Measurements from ENCODE around the gene CBLB.

CBLB gene

GRCh38 chr3:105801397-105801796 lies 67.4 kb downstream of the CBLB start:
- no peak for DNase-seq (ENCODE audit: low spot score)
- in situ Hi-C loops (cut with MboI; ENCODE audit: low pct_unique_long_range_greater_than_20kb, low sequenced_read_pairs, unreplicated experiment), result no loop called here
- TF ChIP-seq CTCF (IDR thresholded peaks at IDR 0.05; ENCODE audit: extremely low read depth, insufficient read depth, missing control alignments), result no peak

- in situ Hi-C loops (cut with MboI; ENCODE audit: low pct_unique_long_range_greater_than_20kb, low sequenced_read_pairs, unreplicated experiment), result no loop called here
- DNase-seq (ENCODE audit: low spot score), result no peak
- TF ChIP-seq CTCF (IDR thresholded peaks at IDR 0.05; ENCODE audit: extremely low read depth, insufficient read depth, missing control alignments), result no peak
Observed at GRCh38 chr3:105800320-105800719, 68.5 kb downstream of the CBLB start.

DNA sequence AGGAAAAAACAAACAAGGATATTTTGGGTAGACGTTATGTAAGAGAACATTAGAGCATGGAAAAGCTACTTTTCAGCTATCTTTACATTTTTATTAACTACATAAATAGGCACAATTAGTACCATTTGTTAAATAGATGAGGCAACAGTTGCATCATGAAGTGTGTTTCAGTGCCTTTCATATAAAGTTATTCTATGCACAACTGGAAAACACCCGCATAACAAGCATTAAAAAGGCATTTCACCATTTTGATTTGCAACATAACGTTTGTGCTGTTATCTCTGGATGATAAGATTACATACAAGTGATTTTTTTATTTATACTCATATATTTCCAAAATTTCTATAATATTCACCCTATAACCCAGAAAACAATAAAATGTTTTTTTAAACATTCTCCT lies 69.5 kb downstream of the CBLB start:
- no peak for DNase-seq (ENCODE audit: low spot score)
- no peak for TF ChIP-seq CTCF (IDR thresholded peaks at IDR 0.05; ENCODE audit: extremely low read depth, insufficient read depth, missing control alignments)

DNA sequence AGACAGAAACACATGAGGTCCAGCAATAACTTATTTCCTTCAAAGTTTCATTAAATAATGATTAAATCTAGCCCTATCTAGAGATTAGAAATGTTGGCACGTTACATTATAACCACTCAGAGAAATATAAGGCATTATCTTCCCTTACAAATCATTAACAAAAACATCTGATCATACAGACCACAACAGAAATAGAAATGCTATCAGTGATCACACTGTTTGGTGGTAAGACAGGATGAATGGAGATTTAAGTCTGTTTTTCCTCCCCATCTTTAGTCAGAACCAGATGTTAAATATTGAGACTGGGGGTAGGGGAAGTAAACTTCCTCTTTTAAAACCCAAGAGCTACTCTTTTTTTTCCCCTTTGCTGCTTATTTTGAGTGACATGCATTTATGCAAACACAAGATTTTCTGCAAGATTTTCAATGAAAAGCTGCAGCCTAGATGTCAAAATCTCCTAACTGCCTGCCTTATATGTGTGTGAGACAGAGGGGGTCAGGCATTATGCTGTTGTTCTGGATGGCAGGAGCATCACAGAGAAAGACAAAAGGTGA lies 70.4 kb downstream of the CBLB start:
- peak; percentile 39 for DNase-seq (ENCODE audit: low spot score)
- no peak for TF ChIP-seq CTCF (IDR thresholded peaks at IDR 0.05; ENCODE audit: extremely low read depth, insufficient read depth, missing control alignments)
- in situ Hi-C loops (cut with MboI; ENCODE audit: low pct_unique_long_range_greater_than_20kb, low sequenced_read_pairs, unreplicated experiment), result no loop called here

More for the DNA sequence above, 69.5 kb downstream of the CBLB start:
- in situ Hi-C loops (cut with MboI; ENCODE audit: low pct_unique_long_range_greater_than_20kb, low sequenced_read_pairs, unreplicated experiment), result no loop called here

GRCh38 chr3:105793040-105793439 lies 75.8 kb downstream of the CBLB start:
- DNase-seq (ENCODE audit: low spot score), result no peak
- no peak for TF ChIP-seq CTCF (IDR thresholded peaks at IDR 0.05; ENCODE audit: extremely low read depth, insufficient read depth, missing control alignments)
- in situ Hi-C loops (cut with MboI; ENCODE audit: low pct_unique_long_range_greater_than_20kb, low sequenced_read_pairs, unreplicated experiment), result no loop called here

DNA sequence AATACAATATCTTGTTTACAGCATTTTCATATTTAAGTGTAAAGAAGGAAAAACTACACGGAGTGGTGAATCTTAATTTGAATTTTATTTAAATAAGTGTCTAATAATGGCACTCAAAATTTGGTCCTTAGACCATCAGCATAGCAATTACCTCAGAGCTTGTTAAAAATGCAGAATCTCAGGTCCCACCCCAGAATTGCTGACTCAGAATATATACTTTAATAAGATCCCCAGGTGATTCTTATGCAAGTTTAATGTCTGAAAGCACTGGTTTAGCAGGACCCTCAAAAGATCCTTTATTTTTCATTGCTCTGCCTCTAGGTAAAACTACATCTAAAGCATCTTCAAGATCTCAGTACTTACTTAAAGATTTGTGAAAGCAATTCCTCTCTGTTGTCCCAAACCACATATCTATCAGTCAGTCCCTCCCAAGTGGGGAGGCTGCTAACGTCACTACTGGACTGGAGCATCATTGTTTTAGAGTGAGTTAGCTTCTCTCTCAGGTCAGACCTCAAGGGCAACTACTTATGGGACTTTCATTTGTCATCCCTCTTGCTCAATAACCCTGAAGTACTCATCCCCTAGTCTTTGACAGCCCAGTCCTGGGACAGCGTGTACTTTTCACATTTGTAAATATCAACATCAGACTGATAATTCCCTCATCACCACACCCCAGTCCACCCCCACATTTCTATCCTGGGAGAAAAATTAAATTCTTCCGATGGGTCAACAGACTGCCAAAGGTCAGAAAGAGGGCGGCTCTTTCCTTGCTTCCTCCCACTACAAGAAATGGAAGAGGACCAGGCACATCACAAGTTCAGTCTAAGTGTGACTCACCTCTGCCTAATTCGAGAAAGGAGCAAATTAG lies 76.7 kb downstream of the CBLB start:
- in situ Hi-C loops (cut with MboI; ENCODE audit: low pct_unique_long_range_greater_than_20kb, low sequenced_read_pairs, unreplicated experiment), result no loop called here
- no peak for TF ChIP-seq CTCF (IDR thresholded peaks at IDR 0.05; ENCODE audit: extremely low read depth, insufficient read depth, missing control alignments)
- DNase-seq (ENCODE audit: low spot score), result no peak
